ENCODE data around the gene MVP. TPM values are rescaled to one million over a fixed set of nuclear protein-coding genes. Genes with fewer than 3 reads are reported as not detected.

MVP gene
- total RNA-seq, 5 donors from 2014 or later (not counting 1 experiment from before 2014, with no cell fraction given) = 140 to 173 (median 158) TPM

DNA sequence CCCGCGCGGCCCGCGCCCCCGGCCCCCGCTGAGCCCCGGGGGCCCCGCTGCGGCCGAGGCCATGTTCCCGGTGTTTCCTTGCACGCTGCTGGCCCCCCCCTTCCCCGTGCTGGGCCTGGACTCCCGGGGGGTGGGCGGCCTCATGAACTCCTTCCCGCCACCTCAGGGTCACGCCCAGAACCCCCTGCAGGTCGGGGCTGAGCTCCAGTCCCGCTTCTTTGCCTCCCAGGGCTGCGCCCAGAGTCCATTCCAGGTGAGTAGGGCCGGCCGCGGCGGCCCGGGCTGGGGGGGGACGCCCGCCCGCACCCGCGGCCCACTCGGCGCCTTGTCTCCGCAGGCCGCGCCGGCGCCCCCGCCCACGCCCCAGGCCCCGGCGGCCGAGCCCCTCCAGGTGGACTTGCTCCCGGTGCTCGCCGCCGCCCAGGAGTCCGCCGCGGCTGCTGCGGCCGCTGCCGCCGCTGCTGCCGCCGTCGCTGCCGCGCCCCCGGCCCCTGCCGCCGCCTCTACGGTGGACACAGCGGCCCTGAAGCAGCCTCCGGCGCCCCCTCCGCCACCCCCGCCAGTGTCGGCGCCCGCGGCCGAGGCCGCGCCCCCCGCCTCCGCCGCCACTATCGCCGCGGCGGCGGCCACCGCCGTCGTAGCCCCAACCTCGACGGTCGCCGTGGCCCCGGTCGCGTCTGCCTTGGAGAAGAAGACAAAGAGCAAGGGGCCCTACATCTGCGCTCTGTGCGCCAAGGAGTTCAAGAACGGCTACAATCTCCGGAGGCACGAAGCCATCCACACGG, 13.4 kb upstream of the MVP start:
- DNase-seq (peak in 14 of 35 experiments; percentile 22 to 59 (median 48)), ATAC-seq (replicated peaks in 1 of 4) (no peak)
- Histone ChIP-seq H3K27me3 (replicated peaks in 1 of 2; ENCODE audit: control insufficient read depth in 2 of 2, extremely low read depth in 1 of 2, insufficient read depth in 2 of 2, low read length in 1 of 2) (peaks cover 0 to 8% of the 10 kb centered on the region in 2 experiments), H3K4me3 (ENCODE audit: control insufficient read depth in 1 of 2, extremely low read depth in 1 of 2, low read length in 1 of 2) (peak overlapping the region; percentile 59 to 68), H3K36me3 (ENCODE audit: control insufficient read depth in 2 of 2, extremely low read depth in 1 of 2, insufficient read depth in 1 of 2, low read length in 1 of 2) (peaks cover 0 to 19% of the 10 kb centered on the region in 2 donors), H3K9me3 (no peaks in the 10 kb centered on the region), H3K4me1 (ENCODE audit: control insufficient read depth in 1 of 2, extremely low read depth in 1 of 2, insufficient read depth in 2 of 2, low read length in 2 of 2) (peaks cover 34 to 62% of the 10 kb centered on the region in 2 experiments), H3K27ac (ENCODE audit: low read length) (peak overlapping the region; percentile 78)
- ChIA-PET POLR2A (interaction anchor here in 1 of 2 donors (0.6 to 0.9 kb wide), 3 partner anchors 13 to 104 kb away, joined by 3 read pairs; no protein-coding TSS in a partner anchor), CTCF (interaction anchor here (0.6 to 2.3 kb wide), 12 partner anchors 9 to 189 kb away, joined by 3 to 42 read pairs (median 5); partner anchors contain the start of genes MVP (in 2 of the 2), PAGR1 (in 2 of the 2), HIRIP3 (in 1 of the 2) and KIF22 (in 1 of the 2))
- Mint-ChIP-seq H3K4me3 (peak overlapping the region; percentile 86 to 92 (median 87)), H3K27ac (peak overlapping the region; percentile 85 to 87), H3K36me3 (peaks cover 14% of the 10 kb centered on the region), H3K27me3 (no peaks in the 10 kb centered on the region), H3K9me3 (no peaks in the 10 kb centered on the region), H3K4me1 (peaks cover 54 to 57% (median 56%) of the 10 kb centered on the region in 3 donors)
- under 1% methylated on average over 95 of the region's 99 CpGs for WGBS (ENCODE audit: insufficient coverage)

- Mint-ChIP-seq H3K4me1 (peaks cover 57 to 63% (median 59%) of the 10 kb centered on the region in 3 donors), H3K27ac (peak overlapping the region; percentile 98), H3K9me3 (no peaks in the 10 kb centered on the region), H3K4me3 (peak overlapping the region; percentile 86 to 92 (median 87)), H3K36me3 (peaks cover 14% of the 10 kb centered on the region), H3K27me3 (no peaks in the 10 kb centered on the region)
- CTCF ChIA-PET = interaction anchor here (0.8 to 2.3 kb wide), 11 partner anchors 8 to 188 kb away, joined by 3 to 42 read pairs (median 6); partner anchors contain the start of genes MVP (in 2 of the 2), PAGR1 (in 2 of the 2), HIRIP3 (in 1 of the 2) and KIF22 (in 1 of the 2)
- POLR2A ChIA-PET = interaction anchor here (0.5 to 1.2 kb wide), 9 partner anchors 8 to 257 kb away, joined by 3 to 8 read pairs (median 3); partner anchors contain the start of genes KIF22 (in 1 of the 2) and PAGR1 (in 1 of the 2)
- no peaks in the 10 kb centered on the region for H3K9me3 ChIP-seq
- ATAC-seq (replicated peaks in 1 of 4) = peak; percentile 33 to 54 (median 38)
- peak overlapping the region; percentile 78 for H3K27ac ChIP-seq (ENCODE audit: low read length)
- WGBS (ENCODE audit: insufficient coverage) = under 1% methylated on average over 55 of the region's 69 CpGs
- H3K36me3 ChIP-seq (ENCODE audit: control insufficient read depth in 2 of 2, extremely low read depth in 1 of 2, insufficient read depth in 1 of 2, low read length in 1 of 2) = peaks cover 0 to 19% of the 10 kb centered on the region in 2 donors
- H3K27me3 ChIP-seq (replicated peaks in 1 of 2; ENCODE audit: control insufficient read depth in 2 of 2, extremely low read depth in 1 of 2, insufficient read depth in 2 of 2, low read length in 1 of 2) = peaks cover 0 to 12% of the 10 kb centered on the region in 2 experiments
- peaks cover 40 to 70% of the 10 kb centered on the region in 2 experiments for H3K4me1 ChIP-seq (ENCODE audit: control insufficient read depth in 1 of 2, extremely low read depth in 1 of 2, insufficient read depth in 2 of 2, low read length in 2 of 2)
- DNase-seq = peak; percentile 77 to 94 (median 84)
- peak overlapping the region; percentile 56 to 59 for H3K4me3 ChIP-seq (ENCODE audit: control insufficient read depth in 1 of 2, extremely low read depth in 1 of 2, low read length in 1 of 2)
These were observed 12.6 kb upstream of the MVP start for GRCh38 chr16:29807426-29808218.

DNA sequence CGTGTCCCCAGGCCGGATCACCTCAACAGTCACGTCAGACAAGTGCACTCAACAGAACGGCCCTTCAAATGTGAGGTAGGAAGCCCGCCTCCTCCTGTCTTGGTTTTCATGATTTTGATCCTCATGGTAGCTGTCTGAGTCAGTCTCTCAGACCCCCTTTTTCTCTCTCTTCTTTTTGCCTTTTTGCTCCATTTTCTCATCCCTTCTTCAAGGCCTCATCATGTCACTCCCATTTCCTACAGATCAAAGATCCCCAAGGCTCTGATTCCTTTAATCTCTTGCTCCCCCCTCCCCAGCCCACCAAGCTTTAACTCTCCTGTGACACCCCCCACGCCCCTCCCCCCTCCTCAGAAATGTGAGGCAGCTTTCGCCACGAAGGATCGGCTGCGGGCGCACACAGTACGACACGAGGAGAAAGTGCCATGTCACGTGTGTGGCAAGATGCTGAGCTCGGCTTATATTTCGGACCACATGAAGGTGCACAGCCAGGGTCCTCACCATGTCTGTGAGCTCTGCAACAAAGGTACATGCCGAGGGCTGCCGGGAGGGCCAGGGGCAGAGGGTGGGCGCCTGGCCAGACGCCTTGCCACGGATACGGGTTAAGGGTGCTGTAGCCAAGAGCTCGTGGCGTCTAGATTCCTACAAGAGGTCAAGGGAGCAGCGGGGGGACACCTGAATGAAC, 11.9 kb upstream of the MVP start:
- ATAC-seq (replicated peaks in 1 of 4) (peak in 2 of 4 experiments; percentile 0 to 2), DNase-seq (peak in 4 of 35 experiments; percentile 23 to 59 (median 30))
- H3K4me1 ChIP-seq (ENCODE audit: control insufficient read depth in 1 of 2, extremely low read depth in 1 of 2, insufficient read depth in 2 of 2, low read length in 2 of 2) = peaks cover 40 to 75% of the 10 kb centered on the region in 2 experiments
- H3K27ac ChIP-seq (ENCODE audit: low read length) = peak overlapping the region; percentile 78
- H3K9me3 Mint-ChIP-seq = no peaks in the 10 kb centered on the region
- H3K4me3 ChIP-seq (ENCODE audit: control insufficient read depth in 1 of 2, extremely low read depth in 1 of 2, low read length in 1 of 2) = peak overlapping the region; percentile 56 to 64
- POLR2A ChIA-PET = interaction anchor here (0.5 to 1.2 kb wide), 10 partner anchors 8 to 256 kb away, joined by 3 to 8 read pairs (median 4); partner anchors contain the start of genes KIF22 (in 1 of the 2) and PAGR1 (in 1 of the 2)
- no peaks in the 10 kb centered on the region for H3K9me3 ChIP-seq
- CTCF ChIA-PET = interaction anchor here (0.6 to 2.3 kb wide), 12 partner anchors 8 to 283 kb away, joined by 3 to 42 read pairs (median 5); partner anchors contain the start of genes MVP (in 2 of the 2), PAGR1 (in 2 of the 2), KIF22 (in 1 of the 2) and TBX6 (in 1 of the 2)
- H3K27me3 Mint-ChIP-seq = peaks cover 0 to 2% of the 10 kb centered on the region in 2 donors
- peaks cover 55 to 69% (median 65%) of the 10 kb centered on the region in 3 donors for H3K4me1 Mint-ChIP-seq
- peak overlapping the region; percentile 98 for H3K27ac Mint-ChIP-seq
- peak overlapping the region; percentile 86 to 92 (median 87) for H3K4me3 Mint-ChIP-seq
- peaks cover 0 to 16% of the 10 kb centered on the region in 2 experiments for H3K27me3 ChIP-seq (replicated peaks in 1 of 2; ENCODE audit: control insufficient read depth in 2 of 2, extremely low read depth in 1 of 2, insufficient read depth in 2 of 2, low read length in 1 of 2)
- peaks cover 0 to 19% of the 10 kb centered on the region in 2 donors for H3K36me3 ChIP-seq (ENCODE audit: control insufficient read depth in 2 of 2, extremely low read depth in 1 of 2, insufficient read depth in 1 of 2, low read length in 1 of 2)
- peaks cover 14% of the 10 kb centered on the region for H3K36me3 Mint-ChIP-seq
- 17% methylated on average over 22 of the region's 25 CpGs for WGBS (ENCODE audit: insufficient coverage)

DNA sequence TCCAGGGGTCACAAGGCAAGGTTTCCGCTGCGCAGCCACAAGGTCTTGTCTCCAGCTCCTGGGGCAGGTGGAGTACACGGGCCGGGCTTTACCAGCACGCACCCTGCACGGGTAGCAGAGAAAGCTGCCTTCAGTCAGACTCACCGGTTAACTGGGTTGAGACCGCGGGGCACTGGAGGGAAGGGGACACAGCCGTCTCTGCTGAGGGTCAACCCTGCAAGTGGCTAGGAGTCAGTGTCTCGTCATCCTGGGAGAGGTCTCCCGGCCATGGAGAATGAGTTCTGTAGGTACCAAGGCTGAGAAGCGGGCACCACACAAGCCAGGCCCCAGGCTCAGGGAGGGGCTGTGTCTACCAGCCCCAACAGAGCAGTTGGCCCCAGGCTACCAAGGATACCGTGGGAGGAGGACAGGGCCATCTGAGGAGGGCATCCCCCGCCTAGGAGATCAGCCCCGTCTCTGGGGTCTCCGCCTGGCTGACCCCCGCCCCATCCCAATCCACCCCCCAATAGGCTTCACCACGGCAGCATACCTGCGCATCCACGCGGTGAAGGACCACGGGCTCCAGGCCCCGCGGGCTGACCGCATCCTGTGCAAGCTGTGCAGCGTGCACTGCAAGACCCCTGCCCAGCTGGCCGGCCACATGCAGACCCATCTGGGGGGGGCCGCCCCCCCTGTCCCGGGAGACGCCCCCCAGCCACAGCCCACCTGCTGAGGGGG, 11.1 kb upstream of the MVP start:
- peaks cover 14% of the 10 kb centered on the region for H3K36me3 Mint-ChIP-seq
- Histone ChIP-seq H3K4me1 (ENCODE audit: control insufficient read depth in 1 of 2, extremely low read depth in 1 of 2, insufficient read depth in 2 of 2, low read length in 2 of 2) (peaks cover 38 to 71% of the 10 kb centered on the region in 2 experiments), H3K36me3 (ENCODE audit: control insufficient read depth in 2 of 2, extremely low read depth in 1 of 2, insufficient read depth in 1 of 2, low read length in 1 of 2) (peaks cover 0 to 19% of the 10 kb centered on the region in 2 donors), H3K27me3 (replicated peaks in 1 of 2; ENCODE audit: control insufficient read depth in 2 of 2, extremely low read depth in 1 of 2, insufficient read depth in 2 of 2, low read length in 1 of 2) (peaks cover 0 to 16% of the 10 kb centered on the region in 2 experiments), H3K4me3 (ENCODE audit: control insufficient read depth in 1 of 2, extremely low read depth in 1 of 2, low read length in 1 of 2) (peak overlapping the region; percentile 56 to 64), H3K27ac (ENCODE audit: low read length) (peak overlapping the region; percentile 78), H3K9me3 (no peaks in the 10 kb centered on the region)
- H3K9me3 Mint-ChIP-seq = no peaks in the 10 kb centered on the region
- WGBS (ENCODE audit: insufficient coverage) = 49% methylated on average over 21 of the region's 31 CpGs
- peaks cover 0 to 2% of the 10 kb centered on the region in 2 donors for H3K27me3 Mint-ChIP-seq
- CTCF ChIA-PET = interaction anchor here (0.6 to 2.3 kb wide), 6 partner anchors 12 to 282 kb away, joined by 3 to 36 read pairs (median 4); partner anchors contain the start of gene TBX6 (in 1 of the 2)
- H3K4me1 Mint-ChIP-seq = peaks cover 51 to 66% (median 58%) of the 10 kb centered on the region in 3 donors
- no peak for ATAC-seq (replicated peaks in 1 of 4)
- DNase-seq = no peak
- POLR2A ChIA-PET = no interaction called here
- peak overlapping the region; percentile 98 for H3K27ac Mint-ChIP-seq
- H3K4me3 Mint-ChIP-seq = peak overlapping the region; percentile 86 to 92 (median 87)
